ENCODE data around the gene RSBN1L. TPM values are rescaled to one million over a fixed set of nuclear protein-coding genes. Genes with fewer than 3 reads are reported as not detected.

Gene RSBN1L
- total RNA-seq, 1 donor from 2014 or later, result 25.9 TPM

GRCh38 chr7:77727527-77727926, 31.3 kb downstream of the RSBN1L start:
- ATAC-seq (ENCODE audit: low read depth) (no peak), DNase-seq (no peak)
- Mint-ChIP-seq H3K4me1 (peaks cover 45% of the 10 kb centered on the region), H3K36me3 (ENCODE audit: low read depth) (peaks cover 6% of the 10 kb centered on the region), H3K9me3 (no peaks in the 10 kb centered on the region), H3K4me3 (no peak overlapping the region), H3K27me3 (no peaks in the 10 kb centered on the region), H3K27ac (no peak overlapping the region)
- ChIA-PET POLR2A (no interaction called here), CTCF (interaction anchor here (1.5 kb wide), 1 partner anchor 76 kb away, joined by 3 read pairs; no protein-coding TSS in a partner anchor)
- no peak for TF ChIP-seq CTCF (IDR thresholded peaks at IDR 0.05)
- intact Hi-C loops (cut with micrococcal nuclease), result no loop called here

GRCh38 chr7:77727936-77728701, 31.9 kb downstream of the RSBN1L start:
- Mint-ChIP-seq H3K4me3 (peak overlapping the region; percentile 11), H3K4me1 (peaks cover 48% of the 10 kb centered on the region), H3K27ac (peak overlapping the region; percentile 50), H3K27me3 (no peaks in the 10 kb centered on the region), H3K36me3 (ENCODE audit: low read depth) (peaks cover 6% of the 10 kb centered on the region), H3K9me3 (no peaks in the 10 kb centered on the region)
- intact Hi-C loops (cut with micrococcal nuclease), result loop anchor here (2.0 kb wide), 1 partner anchor 15 kb away; no protein-coding TSS in a partner anchor
- ChIA-PET POLR2A (no interaction called here), CTCF (interaction anchor here (1.2 to 1.5 kb wide), 2 partner anchors 32 to 77 kb away, joined by 3 read pairs; no protein-coding TSS in a partner anchor)
- DNase-seq (no peak), ATAC-seq (ENCODE audit: low read depth) (no peak)
- no peak for TF ChIP-seq CTCF (IDR thresholded peaks at IDR 0.05)

- Mint-ChIP-seq H3K27me3 (no peaks in the 10 kb centered on the region), H3K36me3 (ENCODE audit: low read depth) (peaks cover 6% of the 10 kb centered on the region), H3K4me3 (no peak overlapping the region), H3K4me1 (peaks cover 50% of the 10 kb centered on the region), H3K9me3 (no peaks in the 10 kb centered on the region), H3K27ac (no peak overlapping the region)
- DNase-seq (no peak), ATAC-seq (ENCODE audit: low read depth) (no peak)
- intact Hi-C loops (cut with micrococcal nuclease), result loop anchor here (2.0 kb wide), 1 partner anchor 13 kb away; no protein-coding TSS in a partner anchor
- CTCF ChIA-PET, result interaction anchor here (1.4 kb wide), 1 partner anchor 30 kb away, joined by 4 read pairs; no protein-coding TSS in a partner anchor
- no peak for TF ChIP-seq CTCF (IDR thresholded peaks at IDR 0.05)
- POLR2A ChIA-PET, result interaction anchor here (1.3 kb wide), 1 partner anchor 33 kb away, joined by 5 read pairs; the partner anchor contains the start of gene RSBN1L
Measured at GRCh38 chr7:77729574-77730348, 33.5 kb downstream of the RSBN1L start.

- POLR2A ChIA-PET, result interaction anchor here (0.7 kb wide), 1 partner anchor 33 kb away, joined by 4 read pairs; no protein-coding TSS in a partner anchor
Measured at GRCh38 chr7:77731716-77732115, 35.5 kb downstream of the RSBN1L start.

More at GRCh38 chr7:77731716-77732115, 35.5 kb downstream of the RSBN1L start:
- DNase-seq, result no peak
- Mint-ChIP-seq H3K4me1 (peaks cover 48% of the 10 kb centered on the region), H3K27me3 (no peaks in the 10 kb centered on the region), H3K9me3 (no peaks in the 10 kb centered on the region), H3K36me3 (ENCODE audit: low read depth) (peaks cover 14% of the 10 kb centered on the region), H3K27ac (no peak overlapping the region), H3K4me3 (no peak overlapping the region)
- intact Hi-C loops (cut with micrococcal nuclease), result no loop called here
- CTCF ChIA-PET, result no interaction called here
- TF ChIP-seq CTCF (IDR thresholded peaks at IDR 0.05), result no peak
- ATAC-seq (ENCODE audit: low read depth), result no peak

Measured in activated B cell treated with CpG ODN at 0.5 μM for 24 hours (primary cell).